VCaP (cell line): Measurements from ENCODE around the gene TRIM3.

Experiments used
- H3K27ac ChIP-seq: fragments of 450-650 bp; 2 replicates; pipeline ENCODE4 v1.5.1; 2017
- TF ChIP-seq, protein P1 (sequence below): fragments of 450-650 bp; conservative IDR thresholded peaks from 2 replicates; pipeline ENCODE4 v1.5.1; 2017; ENCODE audit warnings: mild to moderate bottlenecking, moderate library complexity

TRIM3 gene

DNA sequence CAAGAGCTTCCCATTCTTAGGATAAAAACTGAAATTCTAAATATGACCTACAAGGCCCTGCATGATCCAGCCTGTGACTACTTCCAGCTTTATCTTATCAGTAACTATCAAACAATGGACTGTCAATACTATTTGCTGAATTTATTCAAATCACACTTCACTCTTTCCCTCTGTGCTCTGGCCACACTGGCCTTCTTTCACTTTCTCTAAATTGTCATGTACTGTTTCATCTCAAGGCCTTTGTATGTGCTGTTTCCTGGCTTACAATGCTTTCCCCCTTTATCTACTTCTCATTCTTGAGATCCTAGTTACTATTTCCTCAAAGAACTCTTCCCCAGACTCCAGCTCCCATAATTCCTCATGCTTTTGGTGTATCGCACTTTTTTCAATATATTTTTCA lies 13.2 kb upstream of the TRIM3 start:
- TF ChIP-seq, protein P1, sequence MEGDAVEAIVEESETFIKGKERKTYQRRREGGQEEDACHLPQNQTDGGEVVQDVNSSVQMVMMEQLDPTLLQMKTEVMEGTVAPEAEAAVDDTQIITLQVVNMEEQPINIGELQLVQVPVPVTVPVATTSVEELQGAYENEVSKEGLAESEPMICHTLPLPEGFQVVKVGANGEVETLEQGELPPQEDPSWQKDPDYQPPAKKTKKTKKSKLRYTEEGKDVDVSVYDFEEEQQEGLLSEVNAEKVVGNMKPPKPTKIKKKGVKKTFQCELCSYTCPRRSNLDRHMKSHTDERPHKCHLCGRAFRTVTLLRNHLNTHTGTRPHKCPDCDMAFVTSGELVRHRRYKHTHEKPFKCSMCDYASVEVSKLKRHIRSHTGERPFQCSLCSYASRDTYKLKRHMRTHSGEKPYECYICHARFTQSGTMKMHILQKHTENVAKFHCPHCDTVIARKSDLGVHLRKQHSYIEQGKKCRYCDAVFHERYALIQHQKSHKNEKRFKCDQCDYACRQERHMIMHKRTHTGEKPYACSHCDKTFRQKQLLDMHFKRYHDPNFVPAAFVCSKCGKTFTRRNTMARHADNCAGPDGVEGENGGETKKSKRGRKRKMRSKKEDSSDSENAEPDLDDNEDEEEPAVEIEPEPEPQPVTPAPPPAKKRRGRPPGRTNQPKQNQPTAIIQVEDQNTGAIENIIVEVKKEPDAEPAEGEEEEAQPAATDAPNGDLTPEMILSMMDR: no peak
- no peak overlapping the region for H3K27ac ChIP-seq

DNA sequence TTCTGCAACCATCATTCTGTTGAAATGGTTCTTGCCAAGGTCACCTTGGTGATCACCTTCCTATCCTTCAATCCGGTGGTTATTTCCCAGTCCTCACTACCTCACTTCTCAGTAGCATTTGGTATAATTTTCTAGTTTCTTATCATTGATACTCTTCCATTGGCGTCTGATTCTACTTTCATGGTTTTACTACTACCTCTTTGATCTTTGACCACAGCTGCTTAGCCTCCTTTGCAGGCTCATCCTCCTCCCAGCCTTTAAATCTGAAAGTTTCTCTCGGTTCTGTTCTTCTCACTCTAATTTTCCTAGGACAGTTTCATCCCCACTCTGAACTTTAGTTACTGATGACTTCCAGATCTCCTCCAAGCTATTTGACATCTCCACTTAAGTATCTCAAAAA lies 12.5 kb upstream of the TRIM3 start:
- TF ChIP-seq, protein P1: no peak
- no peak overlapping the region for H3K27ac ChIP-seq

DNA sequence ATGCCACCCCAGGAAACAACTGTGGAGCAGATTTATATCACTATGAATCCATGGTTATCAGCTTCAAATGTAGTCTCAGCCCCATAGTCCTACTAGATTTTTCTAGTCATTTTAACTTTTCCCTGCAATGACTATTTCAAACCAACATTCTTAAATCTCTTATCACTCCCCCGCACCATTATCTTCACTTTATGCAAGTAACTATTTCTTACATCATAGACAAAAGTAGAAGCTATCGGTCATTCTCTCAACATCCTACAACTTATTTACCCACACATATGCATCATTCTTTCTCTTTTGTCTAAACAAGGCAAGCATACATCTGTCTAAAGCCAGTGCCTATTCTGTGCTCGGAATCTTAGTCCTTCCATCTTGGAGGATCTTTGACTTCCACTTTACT lies 11.9 kb upstream of the TRIM3 start:
- no peak overlapping the region for H3K27ac ChIP-seq
- TF ChIP-seq, protein P1: no peak

DNA sequence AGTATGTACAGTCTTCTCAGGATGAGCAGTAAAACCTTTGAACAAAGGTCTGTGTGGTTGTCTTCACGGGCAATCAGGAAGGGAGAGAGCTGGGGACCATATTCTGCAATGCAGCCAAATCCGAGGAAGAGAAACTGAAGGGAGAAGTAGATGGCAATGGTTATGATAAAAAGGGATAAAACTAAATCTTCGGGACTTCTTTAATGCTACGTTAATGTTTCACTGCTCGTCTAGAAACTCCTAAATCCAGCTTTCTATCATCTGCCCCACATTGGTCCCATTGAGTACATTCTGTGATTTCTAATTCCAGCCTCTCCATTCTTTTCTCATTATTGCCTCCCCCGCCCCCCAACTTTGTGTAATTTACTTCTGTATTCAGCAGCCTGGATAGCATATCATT lies 9.3 kb upstream of the TRIM3 start:
- TF ChIP-seq, protein P1: no peak
- H3K27ac ChIP-seq: no peak overlapping the region

DNA sequence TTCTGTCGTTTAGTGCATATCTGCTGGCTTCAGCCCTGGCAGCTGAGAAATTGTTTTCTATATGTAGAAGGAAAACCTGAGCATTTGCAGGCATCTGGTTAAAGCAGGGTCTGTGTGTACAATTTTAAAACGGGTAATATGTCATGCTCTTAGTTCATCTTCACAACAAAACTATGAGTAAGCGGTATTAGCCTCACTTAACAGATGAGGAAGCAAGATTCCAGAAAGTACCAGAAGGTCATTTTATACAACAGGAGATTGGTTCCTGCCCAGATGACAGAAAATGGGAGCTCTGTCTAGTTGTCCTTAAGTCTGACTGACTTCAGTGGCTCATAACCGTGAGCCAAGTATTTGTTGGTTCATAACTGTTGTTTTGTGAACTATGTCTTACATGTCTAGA lies 8.7 kb upstream of the TRIM3 start:
- H3K27ac ChIP-seq: peak overlapping the region; percentile 80; the same call in 1 of the 2 replicates
- TF ChIP-seq, protein P1: no peak

DNA sequence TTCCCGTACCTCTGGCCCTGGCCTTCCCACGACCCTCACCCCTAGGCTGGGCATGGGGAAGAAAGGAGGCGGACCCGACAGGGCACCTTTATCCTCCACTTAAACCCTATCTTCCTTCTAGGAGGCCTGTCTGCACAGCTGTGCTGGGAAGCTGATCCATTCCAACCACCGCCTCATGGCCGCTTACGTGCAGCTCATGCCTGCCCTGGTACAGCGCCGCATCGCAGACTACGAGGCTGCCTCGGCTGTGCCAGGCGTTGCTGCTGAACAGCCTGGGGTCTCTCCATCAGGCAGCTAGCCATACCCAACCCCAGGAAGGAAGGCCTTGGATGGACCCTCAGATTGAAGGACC lies 8.2 kb upstream of the TRIM3 start:
- peak overlapping the region; percentile 80 for H3K27ac ChIP-seq
- TF ChIP-seq, protein P1: no peak

DNA sequence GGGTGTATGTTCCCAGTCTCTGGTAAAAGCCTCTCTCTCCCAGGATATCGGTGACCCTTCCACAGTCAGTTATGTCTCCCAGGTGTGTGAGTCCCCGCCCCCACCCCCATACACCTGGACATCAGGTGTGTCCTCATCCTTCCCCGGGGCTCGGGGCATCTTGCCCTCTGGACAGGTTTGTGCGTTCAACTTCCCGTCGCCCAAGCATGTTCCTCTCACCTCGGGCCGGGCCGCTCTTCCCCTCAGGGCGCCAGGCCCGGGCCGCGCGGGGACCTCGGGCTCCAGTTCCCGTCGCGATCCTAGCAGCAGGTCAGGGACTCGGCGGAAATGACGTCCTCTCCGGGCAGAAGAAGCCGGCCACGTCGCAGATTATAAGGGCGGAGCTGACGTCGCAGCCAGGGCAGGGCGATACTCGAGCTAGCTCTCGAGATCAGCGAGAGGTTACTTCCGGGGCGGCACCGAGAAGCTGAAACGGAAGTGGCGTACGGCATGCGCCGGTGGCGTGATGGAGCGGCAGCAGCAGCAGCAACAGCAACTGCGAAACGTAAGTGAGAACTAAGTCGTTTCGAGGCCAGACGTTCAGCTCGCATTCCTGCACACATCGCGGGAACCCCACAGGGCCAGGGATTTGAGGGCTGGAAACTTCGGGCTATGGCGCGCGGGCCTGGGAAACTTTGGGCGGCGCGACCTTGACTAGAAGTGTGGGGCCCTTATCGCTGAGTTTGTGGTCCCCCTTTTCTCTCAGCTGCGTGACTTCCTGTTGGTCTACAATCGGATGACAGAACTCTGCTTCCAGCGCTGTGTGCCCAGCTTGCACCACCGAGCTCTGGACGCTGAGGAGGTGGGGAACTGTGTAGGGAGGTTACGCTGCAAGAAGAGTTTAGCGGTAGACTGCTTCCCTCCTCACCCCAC lies 7.5 kb upstream of the TRIM3 start, which contains the start of the genes ARFIP2 and TIMM10B:
ARFIP2 (minus strand) TSS at position 320 of the 912 bp plus-strand sequence. CDS start 910 bp downstream, outside the sequence.
TIMM10B (plus strand) TSS at position 490 of the 912 bp plus-strand sequence; CDS start at position 506, 16 bp downstream.
- H3K27ac ChIP-seq: peak within 1 kb of the TSS; percentile 80
- TF ChIP-seq, protein P1: no peak
